K562 (cell line): ENCODE data around the gene GRAMD1B. TPM values are rescaled to one million over a fixed set of nuclear protein-coding genes. Genes with fewer than 3 reads are reported as not detected.

ENCODE experiments used
- BCLAF1 ChIP-seq, 2 experiments: fragments of 450-650 bp in 1 of 2; IDR thresholded peaks; 2 replicates each; pipeline ENCODE4 v1.6.1; 2011 to 2017; ENCODE audit warnings: low read depth in 2 of 2, antibody characterized with exemption in 1 of 2, borderline replicate concordance in 1 of 2, low read length in 1 of 2, mild to moderate bottlenecking in 1 of 2, mixed read lengths in 1 of 2; ENCODE audit not compliant: control insufficient read depth in 1 of 2
- ESRRB ChIP-seq: fragments of 250-450 bp; sonication (Bioruptor Pico); IDR thresholded peaks from 2 replicates; pipeline ENCODE4 v1.5.0; 2020; ENCODE audit warnings: mild to moderate bottlenecking, moderate library complexity, borderline replicate concordance
- ETV6 ChIP-seq, 3 experiments: fragments of 150-350 bp in 1 of 3; sonication (generic) in 1 of 3; formaldehyde crosslinking in 1 of 3; IDR thresholded peaks; 2 replicates each; pipeline versions ENCODE4 v1.6.1 to v1.8.0; 2014 to 2022; ENCODE audit warnings: borderline replicate concordance in 2 of 3, low read depth in 2 of 3, antibody characterized with exemption in 1 of 3, low read length in 1 of 3, mild to moderate bottlenecking in 1 of 3, missing genetic modification reagents in 1 of 3
- GATA2 ChIP-seq: sonication (generic); formaldehyde crosslinking; IDR thresholded peaks from 2 replicates; pipeline ENCODE4 v1.4.0; 2020; ENCODE audit warnings: mild to moderate bottlenecking, missing genetic modification reagents
- TAL1 ChIP-seq: fragments of 450-650 bp; IDR thresholded peaks from 2 replicates; pipeline ENCODE4 v1.6.1; 2016; ENCODE audit warnings: mild to moderate bottlenecking
- polyA plus RNA-seq, 8 experiments: library from polyadenylated mRNA; depleted of rRNA in 4 of 8; stranded (reverse) in 5 of 8; unstranded in 3 of 8; fragments of >200 nt; fragmentation: Nextera tagmentation in 2 of 8; fragmentation: Illumina TruSeq in 1 of 8; extraction: Ambion mirVana in 2 of 8; extraction: Trizol in 1 of 8; gene quantifications; 2 replicates each; pipeline versions ENCODE4 v1.2.1 to v1.2.3, GENCODE V29; 2011 to 2014; ENCODE audit warnings: inconsistent platforms in 1 of 8, missing spikeins in 1 of 8
- total RNA-seq, 7 experiments: library from RNA; depleted of rRNA in 6 of 7; stranded (reverse); fragments of >200 nt in 6 of 7; fragmentation: Illumina TruSeq in 2 of 7; extraction: Trizol in 2 of 7; gene quantifications; 2 replicates each; pipeline versions ENCODE4 v1.2.1 to v1.2.3, GENCODE V29; 2011 to 2021; ENCODE audit warnings: low replicate concordance in 1 of 7

Gene GRAMD1B
- total and polyA plus RNA-seq, 9 of the 15 experiments (the other 6 are each of a cell fraction or from before 2014, with no cell fraction given), result 0.31 TPM; not detected in 8

- TF ChIP-seq BCLAF1 (IDR thresholded peaks at IDR 0.05; ENCODE audit: borderline replicate concordance in 1 of 2, control insufficient read depth in 1 of 2, low read depth in 2 of 2, low read length in 1 of 2), result no peak
- TF ChIP-seq GATA2, result no peak
- no peak for TF ChIP-seq TAL1
- TF ChIP-seq ETV6 (IDR thresholded peaks at IDR 0.05; ENCODE audit: borderline replicate concordance in 1 of 2, low read depth in 2 of 2, low read length in 1 of 2), result no peak
- TF ChIP-seq ETV6 (CRISPR knock-in tag; IDR thresholded peaks at IDR 0.05; ENCODE audit: borderline replicate concordance), result no peak
- TF ChIP-seq ESRRB (CRISPR knock-in tag), result no peak
Measured at GRCh38 chr11:123580557-123581275, 150.6 kb downstream of the GRAMD1B start (continued).
